Esophagus muscularis mucosa (tissue), 3 donors: Measurements from ENCODE around the gene GRK5.

Source experiments
- CTCF ChIP-seq, 3 experiments: fragments of 200-600 bp in 2 of 3; fragments of 450-650 bp in 1 of 3; sonication (generic) in 2 of 3; IDR thresholded peaks; one replicate each; pipeline ENCODE4 v1.5.1; 2017 to 2019; ENCODE audit warnings: antibody characterized with exemption in 3 of 3, mild to moderate bottlenecking in 2 of 3, moderate library complexity in 1 of 3
- POLR2AphosphoS5 ChIP-seq, 2 donors: sonication (generic); formaldehyde crosslinking; IDR thresholded peaks; one replicate each; pipeline ENCODE4 v1.6.1; 2017; ENCODE audit warnings: antibody characterized with exemption in 2 of 2

- TF ChIP-seq POLR2AphosphoS5 (IDR thresholded peaks at IDR 0.05) (no peak), CTCF (IDR thresholded peaks at IDR 0.05) (no peak)
These were observed 33.7 kb downstream of the GRK5 start for GRCh38 chr10:119241066-119241465.
